Daoy (cell line): Measurements from ENCODE around the gene SHOC2. TPM values are rescaled to one million over a fixed set of nuclear protein-coding genes. Genes with fewer than 3 reads are reported as not detected.

Experiments used
- DNase-seq: peaks from one replicate; pipeline ENCODE4 v3.0.0-alpha.2; 2015; ENCODE audit warnings: low read depth
- total RNA-seq: library from RNA; depleted of rRNA; stranded (reverse); fragments of >200 nt; shearing (Covaris generic); gene quantifications from 2 replicates; pipeline ENCODE4 v1.2.3, GENCODE V29; 2014

Gene SHOC2
- total RNA-seq, 1 experiment from 2014 or later, result 11.7 TPM

GRCh38 chr10:110946496-110946895, 27.1 kb downstream of the SHOC2 start:
- no peak for DNase-seq

GRCh38 chr10:110947061-110947595, 27.7 kb downstream of the SHOC2 start:
- DNase-seq, result no peak

GRCh38 chr10:110951381-110951780, 32.0 kb downstream of the SHOC2 start:
- DNase-seq, result no peak

GRCh38 chr10:110957606-110958005, 38.2 kb downstream of the SHOC2 start:
- DNase-seq, result no peak

GRCh38 chr10:110959379-110960332, 40.3 kb downstream of the SHOC2 start:
- DNase-seq, result no peak

GRCh38 chr10:110960333-110960712, 40.9 kb downstream of the SHOC2 start:
- no peak for DNase-seq

GRCh38 chr10:110962443-110962842, 43.0 kb downstream of the SHOC2 start:
- DNase-seq, result no peak

- DNase-seq, result no peak
Observed at GRCh38 chr10:110963162-110963561, 43.8 kb downstream of the SHOC2 start.

- DNase-seq, result no peak
Observed at GRCh38 chr10:110964681-110965080, 45.3 kb downstream of the SHOC2 start.

GRCh38 chr10:110965216-110965615, 45.8 kb downstream of the SHOC2 start:
- DNase-seq, result no peak

GRCh38 chr10:110966146-110966545, 46.7 kb downstream of the SHOC2 start:
- DNase-seq, result no peak

- DNase-seq, result no peak
Observed at GRCh38 chr10:110967009-110967630, 47.7 kb downstream of the SHOC2 start.

- DNase-seq, result no peak
Observed at GRCh38 chr10:110967645-110968044, 48.2 kb downstream of the SHOC2 start.

GRCh38 chr10:110969183-110969582, 49.8 kb downstream of the SHOC2 start:
- DNase-seq, result no peak

GRCh38 chr10:110971638-110972037, 52.2 kb downstream of the SHOC2 start:
- DNase-seq, result no peak

GRCh38 chr10:110972231-110973134, 53.1 kb downstream of the SHOC2 start:
- DNase-seq, result no peak

GRCh38 chr10:110973400-110973799, 54.0 kb downstream of the SHOC2 start:
- no peak for DNase-seq

- no peak for DNase-seq
Observed at GRCh38 chr10:110976577-110976976, 57.2 kb downstream of the SHOC2 start.

GRCh38 chr10:110977662-110978061, 58.3 kb downstream of the SHOC2 start:
- DNase-seq, result no peak

GRCh38 chr10:110978204-110978603, 58.8 kb downstream of the SHOC2 start:
- DNase-seq, result no peak

GRCh38 chr10:110979611-110980010, 60.2 kb downstream of the SHOC2 start:
- no peak for DNase-seq

GRCh38 chr10:110980807-110981206, 61.4 kb downstream of the SHOC2 start:
- DNase-seq, result no peak
